Smooth muscle cell (in vitro differentiated cells): ENCODE measurements around the gene PLD1. TPM values are rescaled to one million over a fixed set of nuclear protein-coding genes. Genes with fewer than 3 reads are reported as not detected.

Source experiments
- DNase-seq: peaks from one replicate; lab custom pipeline; 2025; ENCODE audit not compliant: unreplicated experiment; lab: John Stamatoyannopoulos, UW
- H2AFZ ChIP-seq: fragments of 200-600 bp; sonication (generic); 2 replicates; pipeline ENCODE4 v1.6.0; 2016; ENCODE audit warnings: antibody characterized with exemption, low read depth, mild to moderate bottlenecking
- H3F3A ChIP-seq: fragments of 200-600 bp; sonication (generic); 2 replicates; pipeline ENCODE4 v1.6.0; 2017; ENCODE audit warnings: antibody characterized with exemption, low read depth
- H3K27ac ChIP-seq: fragments of 200-600 bp; sonication (generic); 2 replicates; pipeline ENCODE4 v1.5.1; 2016; ENCODE audit warnings: low read depth, mild to moderate bottlenecking
- H3K27me3 ChIP-seq: fragments of 200-600 bp; sonication (generic); 2 replicates; pipeline ENCODE4 v1.6.1; 2016; ENCODE audit warnings: low read depth, mild to moderate bottlenecking
- H3K36me3 ChIP-seq: fragments of 200-600 bp; sonication (generic); 2 replicates; pipeline ENCODE4 v1.5.1; 2016; ENCODE audit warnings: low read depth
- H3K4me1 ChIP-seq: fragments of 200-600 bp; sonication (generic); 2 replicates; pipeline ENCODE4 v1.5.1; 2016; ENCODE audit warnings: low read depth
- H3K4me2 ChIP-seq: fragments of 200-600 bp; sonication (generic); 2 replicates; pipeline ENCODE4 v1.6.0; 2016; ENCODE audit warnings: mild to moderate bottlenecking
- H3K4me3 ChIP-seq: fragments of 200-600 bp; sonication (generic); 2 replicates; pipeline ENCODE4 v1.5.1; 2016; ENCODE audit warnings: mild to moderate bottlenecking
- H3K79me2 ChIP-seq: fragments of 200-600 bp; sonication (generic); 2 replicates; pipeline ENCODE4 v1.6.0; 2016; ENCODE audit warnings: low read depth, mild to moderate bottlenecking
- H3K9ac ChIP-seq: fragments of 200-600 bp; sonication (generic); 2 replicates; pipeline ENCODE4 v1.6.0; 2016; ENCODE audit warnings: low read depth
- H3K9me3 ChIP-seq: fragments of 200-600 bp; sonication (generic); replicated peaks from 2 replicates; pipeline ENCODE4 v1.5.1; 2016; ENCODE audit warnings: low read depth
- H4K20me1 ChIP-seq: fragments of 200-600 bp; sonication (generic); 2 replicates; pipeline ENCODE4 v1.6.0; 2016; ENCODE audit warnings: low read depth
- WGBS: methylation state at CpG from one replicate; pipeline ENCODE4 v1.1.7; 2016; ENCODE audit warnings: low lambda C conversion rate; 5-methylcytosine and 5-hydroxymethylcytosine counted together
- polyA plus RNA-seq: library from polyadenylated mRNA; unstranded; fragments of >200 nt; fragmentation: Nextera tagmentation; extraction: Ambion mirVana; gene quantifications from 2 replicates; pipeline ENCODE4 v1.2.1, GENCODE V29; 2016
- total RNA-seq: library from RNA; depleted of rRNA; stranded (reverse); fragments of >200 nt; gene quantifications from 2 replicates; pipeline ENCODE4 v1.2.3, GENCODE V29; 2014
- TF ChIP-seq, protein P1 (sequence below): fragments of 200-600 bp; sonication (generic); IDR thresholded peaks from 2 replicates; pipeline ENCODE4 v1.5.1; 2017; ENCODE audit warnings: borderline replicate concordance, mild to moderate bottlenecking, antibody characterized with exemption; ENCODE audit not compliant: insufficient read depth, poor library complexity, severe bottlenecking

The PLD1 gene
- total and polyA plus RNA-seq, 2 experiments from 2014 or later = 15.2 to 36.1 TPM

DNA sequence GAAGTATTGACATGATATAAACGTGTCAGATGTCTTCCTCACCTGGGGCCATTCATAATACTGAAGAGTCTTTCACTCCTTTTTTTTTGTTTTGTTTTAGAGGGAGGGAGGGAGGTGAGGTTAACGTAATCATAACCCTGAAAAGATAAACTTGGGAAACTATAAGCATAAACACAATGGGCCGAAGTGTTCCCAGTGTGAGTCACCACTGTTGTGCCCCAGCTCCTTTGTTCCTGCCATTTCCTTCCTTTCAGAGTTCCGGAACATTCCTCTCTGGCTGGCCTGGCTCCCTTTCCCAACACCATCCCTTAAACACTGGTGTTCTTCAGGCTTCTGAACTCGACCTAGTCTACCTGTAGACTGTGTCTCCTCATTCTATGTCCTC, 18.6 kb downstream of the PLD1 start:
- peak overlapping the region; percentile 13 for H3K9ac ChIP-seq
- H3K27ac ChIP-seq = peak overlapping the region; percentile 78
- H3K36me3 ChIP-seq = no peaks in the 10 kb centered on the region
- no peak for DNase-seq
- H3K27me3 ChIP-seq = no peaks in the 10 kb centered on the region
- no peak overlapping the region for H3K4me3 ChIP-seq
- TF ChIP-seq, protein P1, sequence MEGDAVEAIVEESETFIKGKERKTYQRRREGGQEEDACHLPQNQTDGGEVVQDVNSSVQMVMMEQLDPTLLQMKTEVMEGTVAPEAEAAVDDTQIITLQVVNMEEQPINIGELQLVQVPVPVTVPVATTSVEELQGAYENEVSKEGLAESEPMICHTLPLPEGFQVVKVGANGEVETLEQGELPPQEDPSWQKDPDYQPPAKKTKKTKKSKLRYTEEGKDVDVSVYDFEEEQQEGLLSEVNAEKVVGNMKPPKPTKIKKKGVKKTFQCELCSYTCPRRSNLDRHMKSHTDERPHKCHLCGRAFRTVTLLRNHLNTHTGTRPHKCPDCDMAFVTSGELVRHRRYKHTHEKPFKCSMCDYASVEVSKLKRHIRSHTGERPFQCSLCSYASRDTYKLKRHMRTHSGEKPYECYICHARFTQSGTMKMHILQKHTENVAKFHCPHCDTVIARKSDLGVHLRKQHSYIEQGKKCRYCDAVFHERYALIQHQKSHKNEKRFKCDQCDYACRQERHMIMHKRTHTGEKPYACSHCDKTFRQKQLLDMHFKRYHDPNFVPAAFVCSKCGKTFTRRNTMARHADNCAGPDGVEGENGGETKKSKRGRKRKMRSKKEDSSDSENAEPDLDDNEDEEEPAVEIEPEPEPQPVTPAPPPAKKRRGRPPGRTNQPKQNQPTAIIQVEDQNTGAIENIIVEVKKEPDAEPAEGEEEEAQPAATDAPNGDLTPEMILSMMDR = no peak
- H3K4me2 ChIP-seq = peak overlapping the region; percentile 28
- no peaks in the 10 kb centered on the region for H3K9me3 ChIP-seq
- H3K79me2 ChIP-seq = peaks cover 76% of the 10 kb centered on the region
- H3F3A ChIP-seq = peaks cover 9% of the 10 kb centered on the region
- no peaks in the 10 kb centered on the region for H4K20me1 ChIP-seq
- peaks cover 15% of the 10 kb centered on the region for H3K4me1 ChIP-seq
- H2AFZ ChIP-seq = no peak overlapping the region
- WGBS = 48% methylated on average over 5 of the region's 5 CpGs

DNA sequence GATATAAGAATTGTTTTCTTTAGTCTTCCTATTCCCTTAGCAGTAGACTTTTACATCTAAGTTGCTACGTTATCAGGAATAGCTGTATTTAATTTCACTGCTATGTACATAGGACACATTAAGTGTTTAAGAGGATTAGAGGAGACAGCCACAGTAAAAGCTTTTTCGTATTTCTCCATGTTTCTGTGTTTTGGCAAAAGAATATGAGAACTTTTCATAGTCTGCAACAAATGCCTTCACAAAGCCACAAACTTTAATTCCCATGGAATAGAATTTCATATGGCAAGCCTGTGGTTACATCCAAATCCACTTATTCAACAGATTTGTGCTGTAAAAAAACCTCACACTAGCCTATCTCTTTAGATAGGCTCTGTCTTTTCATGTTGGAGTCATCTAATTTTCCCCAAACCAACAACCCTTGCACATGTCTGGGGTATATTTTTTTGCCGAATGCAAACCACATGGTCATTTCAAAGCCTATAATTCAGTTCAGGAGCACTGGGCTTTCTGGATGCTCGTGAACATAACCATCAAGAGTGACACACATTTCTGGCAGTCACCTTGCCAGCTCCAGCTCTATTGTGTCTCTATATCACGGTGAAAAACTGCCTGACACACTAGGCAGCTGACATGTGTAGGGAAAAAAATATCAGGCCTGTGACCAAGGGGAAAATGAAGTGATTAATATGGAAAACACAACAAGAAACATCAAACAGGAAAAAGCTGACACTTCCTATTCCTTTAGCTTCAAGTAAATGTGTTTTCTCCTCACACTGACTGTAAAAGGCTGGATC, 19.2 kb downstream of the PLD1 start:
- Histone ChIP-seq H3K9me3 (no peaks in the 10 kb centered on the region), H3K27ac (peak overlapping the region; percentile 78), H3K36me3 (no peaks in the 10 kb centered on the region), H3K9ac (peak overlapping the region; percentile 13), H3K4me1 (peaks cover 15% of the 10 kb centered on the region), H3K4me2 (peak overlapping the region; percentile 28), H3K27me3 (no peaks in the 10 kb centered on the region), H2AFZ (no peak overlapping the region), H3K79me2 (peaks cover 76% of the 10 kb centered on the region), H4K20me1 (no peaks in the 10 kb centered on the region), H3F3A (peaks cover 9% of the 10 kb centered on the region), H3K4me3 (no peak overlapping the region)
- WGBS = 16% methylated on average over 5 of the region's 5 CpGs
- DNase-seq = no peak
- TF ChIP-seq, protein P1 = no peak

DNA sequence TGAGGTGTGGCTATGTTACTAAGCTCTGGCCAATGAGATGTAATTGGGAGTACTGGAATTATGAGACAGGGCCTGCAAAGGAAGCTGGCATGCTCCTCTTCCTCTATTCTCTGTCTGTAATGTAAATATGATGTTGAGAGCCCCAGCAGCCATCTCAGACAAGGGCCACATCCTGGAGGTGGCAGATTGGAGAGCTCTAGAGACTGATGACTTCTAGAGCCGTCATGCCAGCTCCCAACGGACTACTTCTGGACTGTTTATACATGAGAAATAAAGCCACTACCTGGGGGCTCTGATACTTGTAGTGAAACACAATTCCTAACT, 19.7 kb downstream of the PLD1 start:
- no peak overlapping the region for H3K4me3 ChIP-seq
- peaks cover 76% of the 10 kb centered on the region for H3K79me2 ChIP-seq
- 71% methylated on average over 2 of the region's 2 CpGs for WGBS
- no peaks in the 10 kb centered on the region for H3K27me3 ChIP-seq
- peak overlapping the region; percentile 28 for H3K4me2 ChIP-seq
- no peaks in the 10 kb centered on the region for H3K9me3 ChIP-seq
- no peak overlapping the region for H2AFZ ChIP-seq
- H3K9ac ChIP-seq = no peak overlapping the region
- H3K4me1 ChIP-seq = peaks cover 15% of the 10 kb centered on the region
- TF ChIP-seq, protein P1 = no peak
- peaks cover 9% of the 10 kb centered on the region for H3F3A ChIP-seq
- H3K27ac ChIP-seq = peak overlapping the region; percentile 78
- H4K20me1 ChIP-seq = no peaks in the 10 kb centered on the region
- H3K36me3 ChIP-seq = no peaks in the 10 kb centered on the region
- no peak for DNase-seq
